Psoas muscle (tissue), 8 donors: ENCODE results near the gene CYTH4. TPM values are rescaled to one million over a fixed set of nuclear protein-coding genes. Genes with fewer than 3 reads are reported as not detected.

Source experiments
- ATAC-seq, 4 donors: fragments of 200-7000 bp; cut with Tn5 transposase; one replicate each; pipeline ENCODE4 v1.9.1; 2020; ENCODE audit warnings: moderate library complexity in 3 of 4, mild to moderate bottlenecking in 2 of 4
- DNase-seq, 2 donors: peaks; one replicate each; pipeline ENCODE4 v3.0.0-alpha.2; 2020
- H3K27ac ChIP-seq: fragments of 200-600 bp; one replicate; pipeline ENCODE4 v1.8.0; 2022
- H3K27me3 ChIP-seq, 3 donors: fragments of 200-600 bp in 1 of 3; one replicate each; pipeline versions ENCODE4 v1.6.1 to v1.8.0; 2013 to 2022; ENCODE audit warnings: low read length in 2 of 3, mild to moderate bottlenecking in 2 of 3, moderate library complexity in 1 of 3; ENCODE audit not compliant: insufficient read depth in 3 of 3
- H3K36me3 ChIP-seq, 2 donors: fragments of 200-600 bp in 1 of 2; one replicate each; pipeline versions ENCODE4 v1.6.1 to v1.8.0; 2013 to 2022; ENCODE audit warnings: low read depth in 1 of 2, mild to moderate bottlenecking in 1 of 2, moderate library complexity in 1 of 2; ENCODE audit not compliant: insufficient read depth in 1 of 2
- H3K4me1 ChIP-seq: fragments of 200-600 bp; one replicate; pipeline ENCODE4 v1.8.0; 2022
- H3K4me3 ChIP-seq: fragments of 200-600 bp; one replicate; pipeline ENCODE4 v1.8.0; 2022; ENCODE audit warnings: mild to moderate bottlenecking
- H3K9me3 ChIP-seq: fragments of 200-600 bp; one replicate; pipeline ENCODE4 v1.8.0; 2022
- CTCF ChIP-seq: fragments of 200-600 bp; IDR thresholded peaks from one replicate; pipeline ENCODE4 v1.8.0; 2022; ENCODE audit warnings: antibody characterized with exemption
- WGBS, 3 donors: extraction: QIAGEN DNeasy Blood & Tissue Kit; methylation state at CpG; one replicate each; pipeline versions ENCODE4 v1.1.6 to v1.1.7; 2013; 5-methylcytosine and 5-hydroxymethylcytosine counted together
- intact Hi-C, 2 donors: fragments of 100-400 bp; cut with DNase I; formaldehyde crosslinking; loops; one replicate each; pipeline versions ENCODE4 v1.11.0 to v1.14.2; 2022
- polyA plus RNA-seq, 3 donors: library from polyadenylated mRNA; stranded (reverse); fragments of 200-250 nt; gene quantifications; one replicate each; pipeline ENCODE4 v1.2.3, GENCODE V29; 2013
- total RNA-seq, 4 donors: library from RNA; stranded (reverse); fragmentation: NEBNext Ultra II Directional in 2 of 4; extraction: Animal tissue kit (Norgen Biotek cat#: 25700) in 2 of 4; gene quantifications; one replicate each; pipeline versions ENCODE4 v1.2.1 to v1.2.4, GENCODE V29; 2021 to 2023
- donor health status: healthy with polysubstance abuse.
- donor health status: DM: no; HTN: no; CAD: no; lungs with moderate emphysema.
- donor health status: Bipolar disorder and iron deficiency.
- donor health status: healthy.
- donor health status: DM: yes; HTN: yes; CAD: no.
- donor health status: DM: no; HTN: no; CAD: no.
- donor health status: DM: no; HTN: no; CAD: no.
- donor health status: DM: yes; HTN: yes; CAD: no.

The CYTH4 gene
- total and polyA plus RNA-seq, 7 donors = 0.63 to 8.5 (median 3.0) TPM

GRCh38 chr22:37300551-37301017 lies 18.3 kb downstream of the CYTH4 start:
- 58 to 62% (median 59%) methylated on average over 18 to 19 of the region's 19 CpGs for WGBS, 3 donors
- DNase-seq = no peak
- Histone ChIP-seq H3K27ac (no peak overlapping the region), H3K4me3 (no peak overlapping the region), H3K36me3 (no peaks in the 10 kb centered on the region), H3K27me3 (peaks cover 0 to 11% (median 5%) of the 10 kb centered on the region in 3 donors), H3K4me1 (no peaks in the 10 kb centered on the region), H3K9me3 (no peaks in the 10 kb centered on the region)
- no peak for TF ChIP-seq CTCF
- ATAC-seq = no peak
- intact Hi-C loops = no loop called here

GRCh38 chr22:37301144-37301830 lies 19.0 kb downstream of the CYTH4 start:
- no peaks in the 10 kb centered on the region for H3K9me3 ChIP-seq
- no peak overlapping the region for H3K27ac ChIP-seq
- no peak for TF ChIP-seq CTCF
- H3K4me3 ChIP-seq = no peak overlapping the region
- no peaks in the 10 kb centered on the region for H3K36me3 ChIP-seq
- H3K27me3 ChIP-seq = peaks cover 0 to 11% (median 5%) of the 10 kb centered on the region in 3 donors
- intact Hi-C loops = no loop called here
- DNase-seq (no peak), ATAC-seq (no peak)
- WGBS, 3 donors = 86 to 91% (median 88%) methylated on average over 6 of the region's 6 CpGs
- H3K4me1 ChIP-seq = no peaks in the 10 kb centered on the region

GRCh38 chr22:37302674-37303555 lies 20.6 kb downstream of the CYTH4 start:
- no peaks in the 10 kb centered on the region for H3K9me3 ChIP-seq
- no peak for ATAC-seq
- H3K27ac ChIP-seq = no peak overlapping the region
- 70 to 80% (median 74%) methylated on average over 28 to 31 of the region's 31 CpGs for WGBS, 3 donors
- TF ChIP-seq CTCF = no peak
- DNase-seq = no peak
- intact Hi-C loops = no loop called here
- peaks cover 0 to 5% (median 5%) of the 10 kb centered on the region in 3 donors for H3K27me3 ChIP-seq
- peaks cover 3% of the 10 kb centered on the region for H3K4me1 ChIP-seq
- H3K4me3 ChIP-seq = no peak overlapping the region
- no peaks in the 10 kb centered on the region for H3K36me3 ChIP-seq

GRCh38 chr22:37303821-37304274 lies 21.5 kb downstream of the CYTH4 start:
- no peak overlapping the region for H3K27ac ChIP-seq
- ATAC-seq (peak in 2 of 4 donors; percentile 15 to 21), DNase-seq (peak in 1 of 2 donors; percentile 39)
- peaks cover 4% of the 10 kb centered on the region for H3K4me1 ChIP-seq
- no peaks in the 10 kb centered on the region for H3K9me3 ChIP-seq
- no peaks in the 10 kb centered on the region for H3K36me3 ChIP-seq
- TF ChIP-seq CTCF = no peak
- 72 to 78% (median 74%) methylated on average over 9 of the region's 9 CpGs for WGBS, 3 donors
- no peak overlapping the region for H3K4me3 ChIP-seq
- intact Hi-C loops = no loop called here
- H3K27me3 ChIP-seq = peaks cover 0 to 5% (median 5%) of the 10 kb centered on the region in 3 donors
